Measurements from ENCODE around the gene BAG2. TPM values are rescaled to one million over a fixed set of nuclear protein-coding genes. Genes with fewer than 3 reads are reported as not detected.

BAG2 gene
- total and polyA plus RNA-seq, 2 of the 13 experiments (the other 11 are each of a cell fraction or from before 2014, with no cell fraction given): 5.7 to 15.1 TPM

DNA sequence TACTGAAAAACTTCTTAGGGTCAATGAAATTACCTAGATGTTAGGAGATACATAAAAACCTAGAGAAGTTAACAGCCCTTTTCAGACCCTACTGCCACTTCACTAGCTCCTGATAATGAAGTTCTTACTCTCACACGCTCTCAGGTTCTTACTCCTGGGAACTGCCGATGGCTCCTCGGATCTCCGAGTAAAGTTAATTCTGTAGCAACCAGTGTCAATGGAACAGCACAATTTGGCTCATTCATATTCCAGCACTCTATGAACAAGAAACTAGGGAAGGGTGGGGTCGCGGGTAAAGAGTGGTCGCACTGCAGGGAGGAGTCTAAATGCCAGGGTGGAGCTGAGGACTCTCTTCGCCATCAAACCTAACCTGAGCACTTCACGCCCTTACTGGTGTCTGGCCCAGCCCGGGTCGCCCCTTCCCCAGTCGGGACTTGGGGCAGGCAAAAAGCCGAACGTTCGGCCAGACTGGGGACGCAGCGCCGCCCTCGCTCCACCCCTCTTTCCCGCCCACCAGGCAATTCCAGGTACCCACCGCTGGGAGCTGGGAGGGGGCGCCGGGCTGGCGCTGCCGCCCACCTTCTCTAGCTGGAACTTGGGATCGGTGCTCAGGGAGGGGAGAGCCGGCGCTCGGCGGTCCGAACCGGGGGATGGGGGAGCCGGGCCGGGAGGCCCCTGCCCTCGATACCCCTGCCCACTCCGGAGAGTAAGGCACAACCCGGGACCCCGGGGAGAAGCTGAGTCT, 49.2 kb downstream of the BAG2 start (continued):
- no peak for TF ChIP-seq ZNF567 (CRISPR knock-in tag; IDR thresholded peaks at IDR 0.05; ENCODE audit: borderline replicate concordance)
- TF ChIP-seq AKAP8 (CRISPR knock-in tag; IDR thresholded peaks at IDR 0.05): 0 out of 2 replicates have a peak, but pooled peaks have one; percentile 28
- TF ChIP-seq, protein P1, sequence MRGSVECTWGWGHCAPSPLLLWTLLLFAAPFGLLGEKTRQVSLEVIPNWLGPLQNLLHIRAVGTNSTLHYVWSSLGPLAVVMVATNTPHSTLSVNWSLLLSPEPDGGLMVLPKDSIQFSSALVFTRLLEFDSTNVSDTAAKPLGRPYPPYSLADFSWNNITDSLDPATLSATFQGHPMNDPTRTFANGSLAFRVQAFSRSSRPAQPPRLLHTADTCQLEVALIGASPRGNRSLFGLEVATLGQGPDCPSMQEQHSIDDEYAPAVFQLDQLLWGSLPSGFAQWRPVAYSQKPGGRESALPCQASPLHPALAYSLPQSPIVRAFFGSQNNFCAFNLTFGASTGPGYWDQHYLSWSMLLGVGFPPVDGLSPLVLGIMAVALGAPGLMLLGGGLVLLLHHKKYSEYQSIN (CRISPR knock-in tag; IDR thresholded peaks at IDR 0.05; ENCODE audit: borderline replicate concordance): no peak
- no peak; the same call in 1 of the 2 replicates for TF ChIP-seq ZFY (CRISPR knock-in tag; IDR thresholded peaks at IDR 0.05)
- TF ChIP-seq RFXAP (CRISPR knock-in tag; IDR thresholded peaks at IDR 0.05; ENCODE audit: borderline replicate concordance): no peak
- no peak; the same call in 1 of the 2 replicates for TF ChIP-seq SMAD9 (CRISPR knock-in tag; IDR thresholded peaks at IDR 0.05)
- TF ChIP-seq, protein P2, sequence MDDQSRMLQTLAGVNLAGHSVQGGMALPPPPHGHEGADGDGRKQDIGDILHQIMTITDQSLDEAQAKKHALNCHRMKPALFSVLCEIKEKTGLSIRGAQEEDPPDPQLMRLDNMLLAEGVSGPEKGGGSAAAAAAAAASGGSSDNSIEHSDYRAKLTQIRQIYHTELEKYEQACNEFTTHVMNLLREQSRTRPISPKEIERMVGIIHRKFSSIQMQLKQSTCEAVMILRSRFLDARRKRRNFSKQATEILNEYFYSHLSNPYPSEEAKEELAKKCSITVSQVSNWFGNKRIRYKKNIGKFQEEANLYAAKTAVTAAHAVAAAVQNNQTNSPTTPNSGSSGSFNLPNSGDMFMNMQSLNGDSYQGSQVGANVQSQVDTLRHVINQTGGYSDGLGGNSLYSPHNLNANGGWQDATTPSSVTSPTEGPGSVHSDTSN (CRISPR knock-in tag; IDR thresholded peaks at IDR 0.05; ENCODE audit: borderline replicate concordance): no peak
- TF ChIP-seq, protein P3, sequence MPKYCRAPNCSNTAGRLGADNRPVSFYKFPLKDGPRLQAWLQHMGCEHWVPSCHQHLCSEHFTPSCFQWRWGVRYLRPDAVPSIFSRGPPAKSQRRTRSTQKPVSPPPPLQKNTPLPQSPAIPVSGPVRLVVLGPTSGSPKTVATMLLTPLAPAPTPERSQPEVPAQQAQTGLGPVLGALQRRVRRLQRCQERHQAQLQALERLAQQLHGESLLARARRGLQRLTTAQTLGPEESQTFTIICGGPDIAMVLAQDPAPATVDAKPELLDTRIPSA (CRISPR knock-in tag; IDR thresholded peaks at IDR 0.05; ENCODE audit: borderline replicate concordance): no peak
- no peak for TF ChIP-seq SP2 (CRISPR knock-in tag; IDR thresholded peaks at IDR 0.05)
- TF ChIP-seq ZNF232 (CRISPR knock-in tag; IDR thresholded peaks at IDR 0.05; ENCODE audit: borderline replicate concordance): 0 out of 2 replicates have a peak, but pooled peaks have one; percentile 8
- TF ChIP-seq ZNF451 (CRISPR knock-in tag; IDR thresholded peaks at IDR 0.05): no peak
- TF ChIP-seq, protein P4, sequence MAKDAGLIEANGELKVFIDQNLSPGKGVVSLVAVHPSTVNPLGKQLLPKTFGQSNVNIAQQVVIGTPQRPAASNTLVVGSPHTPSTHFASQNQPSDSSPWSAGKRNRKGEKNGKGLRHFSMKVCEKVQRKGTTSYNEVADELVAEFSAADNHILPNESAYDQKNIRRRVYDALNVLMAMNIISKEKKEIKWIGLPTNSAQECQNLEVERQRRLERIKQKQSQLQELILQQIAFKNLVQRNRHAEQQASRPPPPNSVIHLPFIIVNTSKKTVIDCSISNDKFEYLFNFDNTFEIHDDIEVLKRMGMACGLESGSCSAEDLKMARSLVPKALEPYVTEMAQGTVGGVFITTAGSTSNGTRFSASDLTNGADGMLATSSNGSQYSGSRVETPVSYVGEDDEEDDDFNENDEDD (CRISPR knock-in tag; IDR thresholded peaks at IDR 0.05; ENCODE audit: borderline replicate concordance): no peak
- no peak for TF ChIP-seq RBM22 (optimal IDR thresholded peaks at IDR 0.05; ENCODE audit: low read length)
- TF ChIP-seq, protein P5, sequence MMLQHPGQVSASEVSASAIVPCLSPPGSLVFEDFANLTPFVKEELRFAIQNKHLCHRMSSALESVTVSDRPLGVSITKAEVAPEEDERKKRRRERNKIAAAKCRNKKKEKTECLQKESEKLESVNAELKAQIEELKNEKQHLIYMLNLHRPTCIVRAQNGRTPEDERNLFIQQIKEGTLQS (CRISPR knock-in tag; IDR thresholded peaks at IDR 0.05): no peak; the same call in 1 of the 2 replicates
- TF ChIP-seq ATAD3A (CRISPR knock-in tag; IDR thresholded peaks at IDR 0.05): no peak
- TF ChIP-seq, protein P6, sequence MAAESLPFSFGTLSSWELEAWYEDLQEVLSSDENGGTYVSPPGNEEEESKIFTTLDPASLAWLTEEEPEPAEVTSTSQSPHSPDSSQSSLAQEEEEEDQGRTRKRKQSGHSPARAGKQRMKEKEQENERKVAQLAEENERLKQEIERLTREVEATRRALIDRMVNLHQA (CRISPR knock-in tag; IDR thresholded peaks at IDR 0.05): no peak
- TF ChIP-seq TBP (CRISPR knock-in tag; IDR thresholded peaks at IDR 0.05): no peak
- 0 out of 2 replicates have a peak, but pooled peaks have one; percentile 29 for TF ChIP-seq TOPORS (CRISPR knock-in tag; IDR thresholded peaks at IDR 0.05)
- TF ChIP-seq ZFP90 (CRISPR knock-in tag; IDR thresholded peaks at IDR 0.05; ENCODE audit: borderline replicate concordance): peak; percentile 60; the same call in 1 of the 2 replicates
- TF ChIP-seq CENPT (CRISPR knock-in tag; IDR thresholded peaks at IDR 0.05; ENCODE audit: low read depth): no peak
- no peak for TF ChIP-seq HMGA1 (CRISPR knock-in tag; conservative IDR thresholded peaks at IDR 0.05)
- TF ChIP-seq REL (CRISPR knock-in tag; conservative IDR thresholded peaks at IDR 0.05): peak; percentile 67; the same call in 1 of the 2 replicates
- no peak for TF ChIP-seq MBNL3 (CRISPR knock-in tag; conservative IDR thresholded peaks at IDR 0.05)
- no peak for TF ChIP-seq MZF1 (CRISPR knock-in tag; IDR thresholded peaks at IDR 0.05; ENCODE audit: borderline replicate concordance)
- TF ChIP-seq AGO2 (optimal IDR thresholded peaks at IDR 0.05; ENCODE audit: low read depth, low read length): peak; percentile 88
- TF ChIP-seq ZNF256 (CRISPR knock-in tag; conservative IDR thresholded peaks at IDR 0.05): no peak; the same call in 1 of the 2 replicates

Measured in HepG2 (cell line).